Activated CD4-positive, alpha-beta T cell treated with anti-CD3 and anti-CD28 coated beads, Interleukin-2, amount 10 ng/mL, durations not matched to agents 7 days and 5 days (primary cell): Measurements from ENCODE around the gene SRGAP1. TPM values are rescaled to one million over a fixed set of nuclear protein-coding genes. Genes with fewer than 3 reads are reported as not detected.

ENCODE experiments used
- CTCF ChIA-PET: fragments of 350-600 bp; sonication (Branson Sonifier 250); formaldehyde crosslinking; loops from one replicate; lab custom pipeline; 2021; ENCODE audit warnings: antibody characterized with exemption; lab: Charles Lee
- POLR2A ChIA-PET: fragments of 350-600 bp; sonication (Branson Sonifier 250); formaldehyde crosslinking; loops from one replicate; lab custom pipeline; 2021; ENCODE audit warnings: antibody characterized with exemption; lab: Charles Lee
- DNase-seq: peaks from one replicate; pipeline ENCODE4 v3.0.0-alpha.2; 2020
- H3K27ac Mint-ChIP-seq: one replicate; pipeline ENCODE4 v1.8.0; 2021; ENCODE audit warnings: mild to moderate bottlenecking, moderate library complexity, mixed read lengths
- H3K27me3 Mint-ChIP-seq: one replicate; pipeline ENCODE4 v1.8.0; 2021; ENCODE audit warnings: mixed read lengths
- H3K36me3 Mint-ChIP-seq: one replicate; pipeline ENCODE4 v1.8.0; 2021; ENCODE audit warnings: low read depth, mixed read lengths
- H3K4me1 Mint-ChIP-seq: one replicate; pipeline ENCODE4 v1.8.0; 2021; ENCODE audit warnings: mixed read lengths
- H3K4me3 Mint-ChIP-seq: one replicate; pipeline ENCODE4 v1.8.0; 2021; ENCODE audit warnings: mild to moderate bottlenecking, moderate library complexity, mixed read lengths
- H3K9me3 Mint-ChIP-seq: one replicate; pipeline ENCODE4 v1.8.0; 2021; ENCODE audit warnings: mixed read lengths
- total RNA-seq, 2 experiments: library from RNA; stranded (reverse); gene quantifications; one replicate each; pipeline ENCODE4 v1.2.3, GENCODE V29; 2021

The SRGAP1 gene
- total RNA-seq, 2 experiments from 2014 or later, result not detected

DNA sequence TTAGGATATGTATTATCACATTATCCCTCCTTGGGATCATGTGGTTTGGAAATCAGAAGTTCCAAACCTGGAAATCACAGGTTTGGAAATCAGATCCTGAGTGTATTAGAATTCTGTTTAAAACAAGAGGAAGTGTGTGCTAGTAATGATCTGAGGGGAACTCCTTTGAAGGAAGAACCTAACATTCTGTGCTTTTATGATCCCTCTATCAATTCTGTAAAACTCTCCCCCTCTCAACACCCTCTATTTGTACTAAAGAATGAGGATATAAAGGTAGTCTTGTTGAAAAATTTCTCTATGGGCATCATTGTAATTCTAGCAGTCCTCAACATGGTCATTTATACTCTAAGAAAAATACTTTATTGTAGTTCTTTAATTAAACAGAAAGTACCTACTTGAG lies 97.4 kb downstream of the SRGAP1 start:
- Mint-ChIP-seq H3K27ac (no peak overlapping the region), H3K9me3 (no peaks in the 10 kb centered on the region), H3K36me3 (no peaks in the 10 kb centered on the region), H3K27me3 (no peaks in the 10 kb centered on the region), H3K4me3 (no peak overlapping the region), H3K4me1 (no peaks in the 10 kb centered on the region)
- no peak for DNase-seq
- CTCF ChIA-PET, result interaction anchor here (0.9 kb wide), 1 partner anchor 80 kb away, joined by 3 read pairs; no protein-coding TSS in a partner anchor
- POLR2A ChIA-PET, result no interaction called here

GRCh38 chr12:63942464-63943241 lies 98.2 kb downstream of the SRGAP1 start:
- no peaks in the 10 kb centered on the region for H3K36me3 Mint-ChIP-seq
- no peaks in the 10 kb centered on the region for H3K4me1 Mint-ChIP-seq
- POLR2A ChIA-PET, result no interaction called here
- DNase-seq, result no peak
- no peaks in the 10 kb centered on the region for H3K9me3 Mint-ChIP-seq
- H3K27ac Mint-ChIP-seq, result no peak overlapping the region
- no peaks in the 10 kb centered on the region for H3K27me3 Mint-ChIP-seq
- no peak overlapping the region for H3K4me3 Mint-ChIP-seq
- CTCF ChIA-PET, result interaction anchor here (0.6 to 1.2 kb wide), 2 partner anchors 28 to 93 kb away, joined by 3 to 5 read pairs; no protein-coding TSS in a partner anchor

GRCh38 chr12:63944034-63944579 lies 99.6 kb downstream of the SRGAP1 start:
- ChIA-PET POLR2A (no interaction called here), CTCF (interaction anchor here (0.7 to 1.4 kb wide), 2 partner anchors 12 to 180 kb away, joined by 3 read pairs; no protein-coding TSS in a partner anchor)
- H3K27ac Mint-ChIP-seq, result no peak overlapping the region
- DNase-seq, result no peak
- no peaks in the 10 kb centered on the region for H3K4me1 Mint-ChIP-seq
- H3K4me3 Mint-ChIP-seq, result no peak overlapping the region
- no peaks in the 10 kb centered on the region for H3K36me3 Mint-ChIP-seq
- no peaks in the 10 kb centered on the region for H3K27me3 Mint-ChIP-seq
- no peaks in the 10 kb centered on the region for H3K9me3 Mint-ChIP-seq

DNA sequence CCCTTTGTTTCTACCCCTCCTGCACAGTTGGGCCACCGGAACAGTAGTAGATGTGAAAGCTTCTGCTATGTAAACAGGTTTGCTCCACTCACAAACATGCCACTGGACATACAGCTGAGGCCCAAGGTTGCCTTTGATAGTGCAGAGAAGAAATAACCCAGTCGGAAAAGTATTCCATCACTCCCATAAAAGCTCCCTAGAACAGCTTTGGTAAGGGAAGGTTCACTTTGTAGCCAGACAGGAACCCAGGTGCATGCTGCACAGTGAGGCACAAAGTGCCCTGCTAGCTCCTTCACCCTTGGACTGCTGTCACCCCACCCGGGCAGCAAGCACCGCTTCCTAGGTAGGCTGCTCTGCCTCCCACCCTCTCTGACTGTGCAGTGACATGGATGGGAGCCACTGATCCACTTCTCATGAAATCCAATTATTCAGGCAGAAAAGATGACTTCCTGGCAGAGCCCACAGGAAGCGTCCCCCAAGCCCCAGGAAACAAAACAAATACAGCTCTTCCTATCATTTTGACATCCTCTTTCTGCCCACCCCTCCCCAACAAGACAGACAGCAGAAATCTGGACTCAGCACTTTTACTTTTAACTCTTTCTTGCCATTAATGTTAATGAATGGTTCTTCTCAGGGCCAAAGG lies 100.2 kb downstream of the SRGAP1 start:
- Mint-ChIP-seq H3K4me1 (no peaks in the 10 kb centered on the region), H3K27me3 (no peaks in the 10 kb centered on the region), H3K27ac (no peak overlapping the region), H3K36me3 (no peaks in the 10 kb centered on the region), H3K4me3 (no peak overlapping the region), H3K9me3 (no peaks in the 10 kb centered on the region)
- ChIA-PET POLR2A (no interaction called here), CTCF (interaction anchor here (0.7 to 1.4 kb wide), 2 partner anchors 11 to 180 kb away, joined by 3 read pairs; no protein-coding TSS in a partner anchor)
- no peak for DNase-seq

- H3K36me3 Mint-ChIP-seq, result no peaks in the 10 kb centered on the region
- no peak overlapping the region for H3K27ac Mint-ChIP-seq
- POLR2A ChIA-PET, result no interaction called here
- no peaks in the 10 kb centered on the region for H3K4me1 Mint-ChIP-seq
- H3K4me3 Mint-ChIP-seq, result no peak overlapping the region
- CTCF ChIA-PET, result no interaction called here
- H3K9me3 Mint-ChIP-seq, result no peaks in the 10 kb centered on the region
- DNase-seq, result no peak
- no peaks in the 10 kb centered on the region for H3K27me3 Mint-ChIP-seq
Observed at GRCh38 chr12:63945777-63946176, 101.3 kb downstream of the SRGAP1 start.

- Mint-ChIP-seq H3K4me3 (no peak overlapping the region), H3K36me3 (no peaks in the 10 kb centered on the region), H3K27me3 (no peaks in the 10 kb centered on the region), H3K4me1 (no peaks in the 10 kb centered on the region), H3K27ac (no peak overlapping the region), H3K9me3 (no peaks in the 10 kb centered on the region)
- no peak for DNase-seq
- CTCF ChIA-PET, result no interaction called here
- POLR2A ChIA-PET, result no interaction called here
Observed at GRCh38 chr12:63948211-63948610, 103.7 kb downstream of the SRGAP1 start.

DNA sequence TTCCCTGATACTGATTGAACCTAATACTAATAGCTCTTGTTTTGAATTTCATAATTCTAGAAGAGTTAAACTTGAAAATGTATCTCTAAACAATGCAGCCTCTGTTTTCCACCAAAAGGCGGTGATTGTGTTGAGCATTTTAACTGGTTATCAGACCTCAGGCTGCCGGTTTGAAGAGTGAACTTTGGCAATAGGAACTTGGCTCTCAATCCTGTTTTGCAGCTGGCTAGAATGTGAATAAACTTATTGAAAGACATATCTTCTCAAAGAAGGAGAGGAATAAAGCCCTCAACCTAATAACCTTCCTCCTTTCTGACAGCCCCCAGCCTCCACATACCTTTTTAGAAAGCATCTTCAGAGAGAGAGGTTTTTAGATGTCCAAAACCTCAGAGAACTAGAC lies 105.4 kb downstream of the SRGAP1 start:
- POLR2A ChIA-PET, result no interaction called here
- H3K36me3 Mint-ChIP-seq, result no peaks in the 10 kb centered on the region
- CTCF ChIA-PET, result no interaction called here
- DNase-seq, result no peak
- no peaks in the 10 kb centered on the region for H3K9me3 Mint-ChIP-seq
- H3K4me3 Mint-ChIP-seq, result no peak overlapping the region
- no peak overlapping the region for H3K27ac Mint-ChIP-seq
- H3K4me1 Mint-ChIP-seq, result no peaks in the 10 kb centered on the region
- H3K27me3 Mint-ChIP-seq, result no peaks in the 10 kb centered on the region

- no peaks in the 10 kb centered on the region for H3K36me3 Mint-ChIP-seq
- no peaks in the 10 kb centered on the region for H3K4me1 Mint-ChIP-seq
- DNase-seq, result no peak
- ChIA-PET CTCF (interaction anchor here (0.6 kb wide), 1 partner anchor 9 kb away, joined by 3 read pairs; no protein-coding TSS in a partner anchor), POLR2A (no interaction called here)
- no peaks in the 10 kb centered on the region for H3K27me3 Mint-ChIP-seq
- H3K4me3 Mint-ChIP-seq, result no peak overlapping the region
- H3K9me3 Mint-ChIP-seq, result no peaks in the 10 kb centered on the region
- H3K27ac Mint-ChIP-seq, result no peak overlapping the region
Observed at GRCh38 chr12:63952995-63953394, 108.5 kb downstream of the SRGAP1 start.

DNA sequence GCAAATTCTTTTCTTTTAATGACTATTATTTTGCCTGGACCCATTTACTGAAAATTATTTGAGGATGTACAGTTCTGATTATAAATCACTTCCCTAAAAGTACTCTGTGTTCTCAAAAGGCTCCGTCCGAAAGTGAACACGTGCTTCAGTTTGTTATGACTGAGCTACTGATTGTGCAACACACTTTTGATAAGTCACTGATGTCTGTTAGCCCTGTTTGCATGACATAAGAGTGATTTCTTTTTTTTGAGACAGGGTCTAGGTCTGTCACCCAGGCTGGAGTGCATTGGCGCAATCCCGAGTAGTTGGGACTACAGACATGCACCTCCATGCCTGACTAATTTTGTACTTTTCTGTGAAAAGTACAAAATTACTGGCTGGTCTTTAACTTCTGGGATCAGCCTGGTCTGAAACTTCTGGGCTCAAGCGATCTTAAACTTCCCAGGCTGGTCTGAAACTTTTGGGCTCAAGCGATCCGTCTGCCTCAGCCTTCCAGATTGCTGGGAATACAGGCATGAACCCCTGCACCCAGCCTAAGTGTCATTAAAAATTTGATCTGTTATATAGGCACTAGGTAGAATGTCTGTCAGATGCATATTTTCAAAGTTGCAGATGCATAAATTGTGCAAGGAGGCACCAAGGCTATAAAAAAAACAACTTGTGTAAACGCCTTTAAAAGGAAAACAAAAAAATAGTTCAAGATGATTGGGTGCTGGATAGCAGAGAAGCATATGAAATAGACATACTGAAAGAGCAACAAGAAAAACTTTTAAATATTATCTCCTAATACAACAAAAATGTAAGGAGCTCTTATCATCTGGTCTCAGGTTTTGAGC lies 111.5 kb downstream of the SRGAP1 start:
- ChIA-PET POLR2A (no interaction called here), CTCF (interaction anchor here (0.6 to 1.2 kb wide), 2 partner anchors 12 to 433 kb away, joined by 3 to 4 read pairs; no protein-coding TSS in a partner anchor)
- Mint-ChIP-seq H3K36me3 (no peaks in the 10 kb centered on the region), H3K27ac (no peak overlapping the region), H3K4me1 (no peaks in the 10 kb centered on the region), H3K4me3 (no peak overlapping the region), H3K9me3 (no peaks in the 10 kb centered on the region), H3K27me3 (no peaks in the 10 kb centered on the region)
- no peak for DNase-seq

GRCh38 chr12:63957496-63957895 lies 113.0 kb downstream of the SRGAP1 start:
- CTCF ChIA-PET, result no interaction called here
- POLR2A ChIA-PET, result no interaction called here
- Mint-ChIP-seq H3K36me3 (no peaks in the 10 kb centered on the region), H3K4me1 (no peaks in the 10 kb centered on the region), H3K4me3 (no peak overlapping the region), H3K9me3 (no peaks in the 10 kb centered on the region), H3K27ac (no peak overlapping the region), H3K27me3 (no peaks in the 10 kb centered on the region)
- no peak for DNase-seq

- Mint-ChIP-seq H3K4me3 (no peak overlapping the region), H3K4me1 (no peaks in the 10 kb centered on the region), H3K9me3 (no peaks in the 10 kb centered on the region), H3K27ac (no peak overlapping the region), H3K27me3 (no peaks in the 10 kb centered on the region), H3K36me3 (no peaks in the 10 kb centered on the region)
- DNase-seq, result no peak
- ChIA-PET CTCF (interaction anchor here (0.6 kb wide), 1 partner anchor 357 kb away, joined by 3 read pairs; no protein-coding TSS in a partner anchor), POLR2A (no interaction called here)
Observed at GRCh38 chr12:63958876-63959580, 114.5 kb downstream of the SRGAP1 start.

- no peaks in the 10 kb centered on the region for H3K36me3 Mint-ChIP-seq
- CTCF ChIA-PET, result no interaction called here
- POLR2A ChIA-PET, result no interaction called here
- H3K27me3 Mint-ChIP-seq, result no peaks in the 10 kb centered on the region
- no peak for DNase-seq
- no peaks in the 10 kb centered on the region for H3K4me1 Mint-ChIP-seq
- H3K27ac Mint-ChIP-seq, result no peak overlapping the region
- H3K9me3 Mint-ChIP-seq, result no peaks in the 10 kb centered on the region
- H3K4me3 Mint-ChIP-seq, result no peak overlapping the region
Observed at GRCh38 chr12:63961048-63961447, 116.5 kb downstream of the SRGAP1 start.
